HCT116 (cell line): Measurements from ENCODE around the gene GARIN1A.
"Not testable (repeated sequence)": the region's sequence is repeated elsewhere in the genome, so short reads cannot be mapped to it uniquely, and the experiment has no call there.

ENCODE experiments used
- CTCF ChIP-seq, 3 experiments: fragments of 200-600 bp in 1 of 3; sonication (generic) in 1 of 3; IDR thresholded peaks in 2 of 3; conservative IDR thresholded peaks in 1 of 3; 2 replicates each; pipeline ENCODE4 v1.5.1; 2012 to 2017; ENCODE audit warnings: low read depth in 2 of 3, low read length in 2 of 3, antibody characterized with exemption in 1 of 3, borderline replicate concordance in 1 of 3, control low read depth in 1 of 3, mild to moderate bottlenecking in 1 of 3, mixed read lengths in 1 of 3, mixed run types in 1 of 3, moderate library complexity in 1 of 3; ENCODE audit not compliant: insufficient read depth in 1 of 3
- MAX ChIP-seq: IDR thresholded peaks from 2 replicates; pipeline ENCODE4 v1.6.1; 2012
- POLR2A ChIP-seq: IDR thresholded peaks from 2 replicates; pipeline ENCODE4 v1.7.0; 2011; ENCODE audit warnings: borderline replicate concordance; ENCODE audit not compliant: insufficient read depth, insufficient read length; ENCODE audit errors: extremely low read depth
- POLR2AphosphoS5 ChIP-seq: IDR thresholded peaks from 2 replicates; pipeline ENCODE4 v1.6.1; 2011; ENCODE audit warnings: mild to moderate bottlenecking, low read depth, low read length, moderate library complexity
- SP1 ChIP-seq: IDR thresholded peaks from 2 replicates; pipeline ENCODE4 v1.6.1; 2012; ENCODE audit warnings: low read depth
- TCF7L2 ChIP-seq: IDR thresholded peaks from 2 replicates; pipeline ENCODE4 v1.7.0; 2011; ENCODE audit warnings: borderline replicate concordance, inconsistent platforms; ENCODE audit not compliant: insufficient read depth, insufficient read length; ENCODE audit errors: extremely low read depth
- ZFX ChIP-seq: fragments of 450-650 bp; IDR thresholded peaks from 2 replicates; pipeline ENCODE4 v1.6.1; 2017

DNA sequence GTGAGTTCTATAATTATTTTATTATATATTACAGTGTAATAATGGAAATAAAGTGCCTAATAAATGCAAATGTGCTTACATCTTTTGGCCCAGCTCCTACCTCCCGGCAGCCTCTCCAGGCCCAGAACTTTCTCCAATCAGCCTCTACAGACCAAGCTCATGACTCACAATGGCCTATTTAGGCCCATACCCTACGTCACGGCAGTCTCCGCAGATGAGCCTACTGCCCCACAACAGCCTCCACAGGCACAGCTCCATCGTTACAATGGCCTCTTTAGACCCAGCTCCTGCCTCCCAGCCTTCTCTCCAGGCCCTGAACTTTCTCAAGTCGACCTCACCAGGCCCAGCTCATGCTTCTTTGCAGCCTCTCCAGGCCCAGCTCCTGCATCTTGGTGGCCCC is 21.0 kb upstream of the GARIN1A start:
- not testable (repeated sequence) for TF ChIP-seq CTCF (IDR thresholded peaks at IDR 0.05 in 2 of 3, conservative IDR thresholded peaks at IDR 0.05 in 1 of 3; ENCODE audit: borderline replicate concordance in 1 of 3, insufficient read depth in 1 of 3, low read depth in 2 of 3, low read length in 2 of 3); SP1; POLR2A; ZFX; MAX; POLR2AphosphoS5; TCF7L2
